NCI-H1105 (cell line): ENCODE data around the gene COL6A1.
A peak's percentile ranks its signal among the peaks of the same experiment; 100 is the strongest.
"Not testable (repeated sequence)": the region's sequence is repeated elsewhere in the genome, so short reads cannot be mapped to it uniquely, and the experiment has no call there.

ENCODE experiments used
- DNase-seq: peaks from one replicate; lab custom pipeline; 2025; lab: John Stamatoyannopoulos, UW

Gene COL6A1

GRCh38 chr21:45969921-45970673, 11.5 kb upstream of the COL6A1 start:
- no peak for DNase-seq

GRCh38 chr21:45970674-45971615, 10.6 kb upstream of the COL6A1 start:
- DNase-seq = peak; percentile 15

GRCh38 chr21:45971616-45972352, 9.8 kb upstream of the COL6A1 start:
- no peak for DNase-seq

GRCh38 chr21:45972353-45972715, 9.2 kb upstream of the COL6A1 start:
- DNase-seq = no peak

GRCh38 chr21:45972716-45973474, 8.7 kb upstream of the COL6A1 start:
- DNase-seq = peak; percentile 40

- DNase-seq = peak; percentile 80
These were observed 8.0 kb upstream of the COL6A1 start for GRCh38 chr21:45973475-45974072.

- peak; percentile 23 for DNase-seq
These were observed 7.2 kb upstream of the COL6A1 start for GRCh38 chr21:45974073-45975019.

GRCh38 chr21:45975020-45975666, 6.4 kb upstream of the COL6A1 start:
- no peak for DNase-seq

GRCh38 chr21:45975667-45976409, 5.7 kb upstream of the COL6A1 start:
- DNase-seq = not testable (repeated sequence)

- no peak for DNase-seq
These were observed 4.8 kb upstream of the COL6A1 start for GRCh38 chr21:45976701-45977311.

GRCh38 chr21:45977396-45977795, 4.2 kb upstream of the COL6A1 start:
- no peak for DNase-seq

GRCh38 chr21:45979141-45979631, 2.4 kb upstream of the COL6A1 start:
- no peak for DNase-seq

GRCh38 chr21:45979651-45980050, 1.9 kb upstream of the COL6A1 start:
- DNase-seq = no peak

- no peak for DNase-seq
These were observed 1.3 kb upstream of the COL6A1 start for GRCh38 chr21:45980271-45980670.

- DNase-seq = no peak
These were observed 873 bp upstream of the COL6A1 start for GRCh38 chr21:45980697-45981096.

- no peak for DNase-seq
These were observed 655 bp downstream of the COL6A1 start for GRCh38 chr21:45982092-45982757.

- DNase-seq = no peak
These were observed 1.4 kb downstream of the COL6A1 start for GRCh38 chr21:45982758-45983648.
